Measurements from ENCODE around the gene GFOD1.
A peak's percentile ranks its signal among the peaks of the same experiment; 100 is the strongest.

Gene GFOD1

GRCh38 chr6:13487122-13488014 lies at the start of gene GFOD1:
GFOD1 (minus strand) TSS chr6:13487600; CDS start chr6:13486890, 710 bp downstream.
- no peak for DNase-seq (ENCODE audit: low read depth)

GRCh38 chr6:13536796-13537526 lies 49.6 kb upstream of the GFOD1 start:
- DNase-seq (ENCODE audit: low read depth): no peak

GRCh38 chr6:13535306-13535705 lies 47.9 kb upstream of the GFOD1 start:
- no peak for DNase-seq (ENCODE audit: low read depth)

GRCh38 chr6:13534536-13534935 lies 47.1 kb upstream of the GFOD1 start:
- DNase-seq (ENCODE audit: low read depth): no peak

- DNase-seq (ENCODE audit: low read depth): no peak
These were observed 44.6 kb upstream of the GFOD1 start for GRCh38 chr6:13531956-13532355.

GRCh38 chr6:13528777-13529343 lies 41.5 kb upstream of the GFOD1 start:
- DNase-seq (ENCODE audit: low read depth): no peak

- no peak for DNase-seq (ENCODE audit: low read depth)
These were observed 40.8 kb upstream of the GFOD1 start for GRCh38 chr6:13528232-13528631.

GRCh38 chr6:13527671-13528056 lies 40.3 kb upstream of the GFOD1 start:
- DNase-seq (ENCODE audit: low read depth): no peak

- no peak for DNase-seq (ENCODE audit: low read depth)
These were observed 39.6 kb upstream of the GFOD1 start for GRCh38 chr6:13526727-13527670.

- no peak for DNase-seq (ENCODE audit: low read depth)
These were observed 38.9 kb upstream of the GFOD1 start for GRCh38 chr6:13526357-13526726.

GRCh38 chr6:13524801-13525508 lies 37.6 kb upstream of the GFOD1 start:
- DNase-seq (ENCODE audit: low read depth): no peak

GRCh38 chr6:13523826-13524622 lies 36.6 kb upstream of the GFOD1 start:
- no peak for DNase-seq (ENCODE audit: low read depth)

- peak; percentile 50 for DNase-seq (ENCODE audit: low read depth)
These were observed 35.3 kb upstream of the GFOD1 start for GRCh38 chr6:13522656-13523055.

GRCh38 chr6:13519839-13520238 lies 32.4 kb upstream of the GFOD1 start:
- DNase-seq (ENCODE audit: low read depth): no peak

GRCh38 chr6:13517116-13517515 lies 29.7 kb upstream of the GFOD1 start:
- no peak for DNase-seq (ENCODE audit: low read depth)

- DNase-seq (ENCODE audit: low read depth): no peak
These were observed 28.5 kb upstream of the GFOD1 start for GRCh38 chr6:13515912-13516311.

- DNase-seq (ENCODE audit: low read depth): no peak
These were observed 26.5 kb upstream of the GFOD1 start for GRCh38 chr6:13513626-13514502.

- DNase-seq (ENCODE audit: low read depth): no peak
These were observed 25.5 kb upstream of the GFOD1 start for GRCh38 chr6:13512900-13513299.

Measured in non-pigmented ciliary epithelial cell (primary cell).